ENCODE measurements around the gene PTK6.
A peak's percentile ranks its signal among the peaks of the same experiment; 100 is the strongest.

The PTK6 gene

DNA sequence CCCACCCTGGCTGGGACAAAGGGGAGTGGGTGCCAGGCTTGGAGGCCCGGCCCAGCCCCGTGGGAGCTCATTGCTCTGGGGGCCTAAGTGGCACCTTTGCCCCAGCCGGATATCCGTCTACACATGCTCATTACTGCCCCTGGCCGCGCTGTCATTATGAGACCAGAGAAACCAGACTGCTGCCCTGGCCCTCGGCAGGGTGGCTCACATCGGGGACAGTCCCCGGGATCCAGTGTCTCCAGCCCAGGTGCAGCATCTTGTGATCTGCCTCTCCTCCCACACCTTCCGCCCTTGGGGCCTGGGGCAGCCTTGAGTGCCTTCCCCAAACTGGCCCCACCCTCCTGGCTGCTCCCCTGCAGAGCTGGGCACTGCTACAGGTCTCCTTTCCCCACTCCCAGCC lies 5.5 kb upstream of the PTK6 start:
- DNase-seq = no peak

DNA sequence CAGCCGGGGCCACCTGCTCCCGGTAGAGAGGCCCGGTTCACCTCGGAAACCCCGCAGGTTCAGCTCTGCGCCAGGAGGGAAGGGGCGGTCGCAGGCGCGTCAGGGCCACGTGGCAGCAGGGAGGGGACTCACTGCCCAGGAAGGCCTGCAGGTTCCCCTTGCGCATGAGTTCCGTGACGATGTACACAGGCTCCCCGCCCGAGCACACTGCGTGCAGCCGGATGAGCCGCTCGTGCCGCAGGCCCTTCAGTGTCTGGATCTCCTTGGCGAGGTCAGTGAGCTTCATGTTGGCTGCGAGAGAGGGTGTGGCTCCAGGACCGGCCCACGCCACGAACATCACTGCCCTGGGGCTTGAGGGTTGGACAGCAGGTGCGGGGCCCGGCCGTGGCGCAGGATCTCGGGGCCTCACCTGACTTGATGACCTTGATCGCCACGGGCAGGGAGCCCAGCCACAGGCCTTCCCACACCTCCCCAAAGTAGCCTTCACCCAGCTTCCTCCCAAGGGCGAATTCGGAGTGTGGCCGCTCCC lies 4.9 kb upstream of the PTK6 start:
- no peak for DNase-seq

DNA sequence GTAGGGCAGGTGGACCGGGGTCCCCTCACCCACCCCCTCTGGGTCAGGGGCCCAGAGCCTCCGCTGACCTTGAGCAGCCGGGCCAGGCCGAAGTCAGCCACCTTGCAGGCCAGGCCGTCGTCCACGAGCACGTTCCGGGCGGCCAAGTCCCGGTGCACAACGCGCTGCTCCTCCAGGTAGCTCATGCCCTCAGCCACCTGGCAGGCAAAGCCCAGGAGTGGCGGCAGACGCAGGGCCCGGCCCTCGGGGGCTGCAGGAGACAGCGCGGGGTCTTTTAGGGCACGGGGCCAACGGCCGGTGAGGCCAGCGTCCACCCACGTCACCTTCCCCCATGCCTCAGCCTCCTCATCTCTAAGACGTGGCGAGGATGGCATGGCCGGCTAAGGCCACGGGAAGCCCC lies 4.2 kb upstream of the PTK6 start:
- no peak for DNase-seq

DNA sequence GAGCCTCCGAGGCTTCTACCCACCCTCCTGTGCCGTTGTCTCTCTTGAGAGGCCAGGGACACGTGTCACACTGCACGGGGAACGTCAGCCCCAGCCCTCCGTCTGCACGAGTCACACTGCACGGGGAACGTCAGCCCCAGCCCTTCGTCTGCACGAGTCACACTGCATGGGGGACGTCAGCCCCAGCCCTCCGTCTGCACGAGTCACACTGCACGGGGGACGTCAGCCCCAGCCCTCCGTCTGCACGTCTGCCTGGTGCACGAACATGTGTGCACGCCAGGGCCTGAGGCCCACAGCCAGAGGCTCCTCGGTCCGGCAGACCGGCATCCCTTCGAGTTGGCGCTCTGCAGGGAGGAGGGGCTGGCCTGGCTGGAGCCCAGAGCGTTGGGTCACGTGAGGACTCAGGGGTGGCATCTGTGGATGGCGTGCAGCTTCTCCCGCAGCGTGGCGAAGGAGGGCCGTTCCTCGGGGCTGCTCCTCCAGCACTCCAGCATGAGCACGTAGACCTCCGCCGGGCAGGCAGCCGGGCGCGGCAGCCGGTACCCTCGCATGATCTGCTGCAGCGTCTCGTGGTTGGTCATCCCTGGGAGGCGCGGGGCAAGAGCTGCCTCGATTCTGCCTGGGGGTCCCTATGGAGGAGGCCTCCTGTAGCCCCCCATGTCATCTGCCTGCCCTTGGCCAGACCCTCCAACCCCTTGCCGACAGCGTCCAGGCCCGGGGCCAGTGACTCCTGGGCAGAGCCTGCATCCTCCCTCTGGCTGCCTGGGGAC lies 3.4 kb upstream of the PTK6 start:
- peak in 1 of 2 donors; percentile 37 for DNase-seq

DNA sequence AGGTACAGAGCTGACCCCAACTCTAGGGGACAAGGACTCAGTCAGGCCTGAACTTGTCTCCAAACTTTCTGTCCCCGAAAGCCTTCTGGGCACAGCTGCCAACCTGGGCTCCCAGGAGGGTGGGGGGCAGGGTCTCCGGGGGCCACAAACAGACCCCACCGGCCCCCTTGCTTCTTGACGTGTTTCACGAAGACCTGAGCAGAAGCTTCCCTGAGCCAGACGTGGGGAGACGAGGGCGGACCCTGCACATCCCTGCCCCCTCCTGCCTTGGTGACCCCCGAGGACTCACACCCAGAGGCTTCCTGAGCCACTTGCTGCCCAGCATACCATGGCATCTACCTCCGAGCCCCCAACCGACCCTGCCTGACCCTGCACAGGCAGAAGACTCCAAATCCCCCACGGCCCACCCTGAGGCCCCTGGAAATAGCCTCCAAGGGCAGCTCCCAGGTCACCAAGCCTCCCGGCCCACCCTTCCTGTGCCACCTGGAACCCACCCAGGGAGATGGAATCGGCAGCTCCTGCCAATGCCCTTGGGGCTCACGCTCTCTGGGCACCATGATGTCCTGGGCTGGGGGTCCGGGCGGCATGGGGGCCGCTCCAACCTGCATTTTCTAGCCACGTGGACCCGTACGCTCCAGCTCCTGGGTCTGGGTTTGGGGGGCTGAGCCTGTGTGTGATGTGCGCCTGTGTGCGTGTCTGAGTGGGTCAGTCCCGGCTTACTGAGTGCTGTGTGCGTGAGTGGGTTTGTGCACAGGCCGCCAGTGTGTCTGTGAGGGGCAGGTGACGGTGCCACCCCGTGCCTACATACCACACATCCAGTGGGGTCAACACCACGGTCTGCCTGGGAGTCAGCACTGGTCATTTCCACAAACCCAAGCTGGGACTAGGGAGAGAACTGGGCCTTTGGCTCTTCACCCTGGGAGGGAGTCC lies 2.5 kb upstream of the PTK6 start:
- DNase-seq = no peak

DNA sequence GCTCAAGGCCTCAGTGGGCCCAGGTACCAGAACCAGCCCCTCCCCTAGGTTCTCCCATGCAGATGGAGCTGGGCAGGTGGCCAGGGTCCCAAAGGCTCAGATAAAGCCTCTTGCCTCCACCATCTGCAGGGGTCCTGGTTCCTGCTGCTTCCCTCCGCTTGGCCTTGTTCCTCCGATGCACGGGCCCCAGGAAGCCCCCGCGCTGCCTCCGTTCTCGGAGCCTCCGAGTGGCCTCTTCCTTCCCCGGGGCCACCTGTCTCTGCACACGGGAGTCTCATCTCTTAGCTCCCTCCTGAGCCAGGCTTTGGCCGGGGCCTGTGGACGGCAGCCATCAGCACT lies 1.9 kb upstream of the PTK6 start:
- no peak for DNase-seq

DNA sequence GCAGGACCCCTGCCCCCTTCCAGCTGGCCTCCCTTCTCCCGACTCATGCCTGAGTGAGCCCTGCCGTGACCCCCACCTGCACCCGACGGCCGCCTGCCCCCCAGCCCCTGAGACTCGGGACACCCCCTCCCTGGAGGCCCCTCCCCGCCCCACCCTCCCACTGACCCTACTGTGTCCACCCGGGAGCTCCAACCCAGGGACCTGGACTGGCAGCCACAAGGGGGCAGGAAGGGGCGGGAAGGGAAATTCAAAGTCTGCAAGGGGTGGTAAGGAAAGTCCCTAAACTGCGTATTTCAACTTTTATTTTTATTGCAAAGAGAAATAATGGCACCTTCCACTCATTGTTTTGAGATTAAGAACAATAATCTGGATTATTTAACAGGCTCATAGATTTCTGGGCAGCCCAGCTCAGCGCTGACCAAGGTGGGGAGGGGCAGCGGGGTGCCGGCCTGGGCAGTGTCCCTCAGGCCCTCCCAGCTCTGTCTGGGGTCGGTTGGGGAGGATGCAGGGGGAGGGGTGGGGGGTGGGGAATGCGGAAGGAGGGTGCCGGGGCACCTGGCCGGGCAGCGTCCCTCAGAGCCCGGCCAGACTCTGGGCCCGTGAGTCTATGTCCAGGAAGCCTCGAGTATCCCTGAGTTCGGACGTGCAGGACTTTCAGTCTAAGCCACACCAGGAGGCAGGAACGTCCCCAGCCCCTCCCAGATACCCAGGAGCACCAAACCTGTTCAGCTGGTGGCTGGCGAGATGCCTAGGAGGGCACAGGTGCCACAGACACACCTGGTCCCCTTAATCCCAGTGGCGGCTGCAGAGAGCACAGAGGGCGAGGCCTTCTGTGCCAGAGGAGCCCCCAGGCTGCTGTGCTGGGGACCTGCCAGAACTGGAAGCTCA lies 1.3 kb upstream of the PTK6 start:
- no peak for DNase-seq

DNA sequence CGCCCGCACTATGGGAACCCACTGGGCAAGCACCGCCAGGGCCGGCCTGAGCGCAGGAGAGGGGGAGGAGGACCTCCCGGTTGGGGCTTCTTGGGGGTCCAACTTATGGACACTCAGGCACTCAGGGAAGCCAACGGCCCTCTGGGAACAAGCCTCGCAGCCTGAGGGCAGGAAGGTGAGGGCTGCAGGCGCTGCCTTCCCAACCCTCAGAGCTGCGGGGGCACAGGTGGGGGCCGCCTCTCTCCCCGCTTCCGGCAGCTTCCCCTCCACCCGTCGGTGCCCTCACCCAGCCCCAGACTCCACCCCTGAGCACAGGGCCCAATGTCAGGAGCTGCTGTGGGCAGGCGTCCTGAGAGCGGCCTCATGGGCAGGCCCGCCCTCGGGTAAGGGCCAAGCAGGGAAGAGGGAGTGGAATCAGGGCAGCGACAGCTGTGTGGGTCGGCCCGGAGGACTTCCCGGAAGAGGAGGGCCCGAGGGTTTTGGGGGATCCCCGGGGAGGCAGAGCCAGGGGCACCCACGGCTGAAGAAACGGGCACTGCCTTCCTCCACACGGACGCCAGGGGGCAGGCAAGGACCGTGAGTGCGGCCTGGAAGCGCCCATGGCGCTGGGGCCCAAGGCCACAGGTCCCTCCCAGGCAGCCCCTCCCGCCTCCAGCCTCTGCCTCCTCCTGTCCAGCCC lies 488 bp upstream of the PTK6 start:
- DNase-seq = peak; percentile 87 to 93

DNA sequence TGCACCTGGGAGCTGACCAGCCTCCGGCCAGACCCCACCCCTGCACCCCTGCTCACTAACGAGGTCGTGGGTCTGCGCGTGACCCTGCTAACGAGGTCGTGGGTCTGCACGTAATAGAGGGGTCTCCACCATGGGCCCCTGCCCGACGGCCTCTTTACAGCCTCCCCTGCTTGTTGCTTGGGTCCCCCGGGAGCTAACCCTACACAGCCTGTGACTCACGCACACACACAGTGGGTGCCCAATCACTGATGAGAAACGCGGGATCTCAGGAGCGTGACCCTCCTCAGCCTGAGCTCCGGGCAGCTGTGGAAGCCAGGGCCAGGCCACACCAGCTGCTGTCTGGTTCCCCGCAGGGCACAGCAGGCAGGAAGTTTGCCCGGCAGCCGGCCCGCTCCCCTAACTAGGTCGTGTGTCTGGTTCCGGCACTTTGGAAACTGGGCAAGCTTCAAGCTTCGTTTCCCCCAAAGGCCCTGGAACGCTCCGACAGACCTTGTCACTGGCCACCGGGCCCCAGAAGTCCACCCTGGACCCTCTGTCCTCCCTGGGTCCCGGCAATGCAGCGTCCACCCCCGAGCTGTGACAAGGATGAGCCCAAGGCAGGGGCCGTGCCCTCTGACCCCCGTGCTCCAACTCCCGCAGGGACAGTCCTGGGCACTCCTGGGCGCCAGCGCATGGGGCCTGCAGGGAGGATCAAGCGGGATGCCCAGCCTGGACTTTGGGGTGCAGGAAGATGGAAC lies 767 bp downstream of the PTK6 start:
- DNase-seq = no peak

DNA sequence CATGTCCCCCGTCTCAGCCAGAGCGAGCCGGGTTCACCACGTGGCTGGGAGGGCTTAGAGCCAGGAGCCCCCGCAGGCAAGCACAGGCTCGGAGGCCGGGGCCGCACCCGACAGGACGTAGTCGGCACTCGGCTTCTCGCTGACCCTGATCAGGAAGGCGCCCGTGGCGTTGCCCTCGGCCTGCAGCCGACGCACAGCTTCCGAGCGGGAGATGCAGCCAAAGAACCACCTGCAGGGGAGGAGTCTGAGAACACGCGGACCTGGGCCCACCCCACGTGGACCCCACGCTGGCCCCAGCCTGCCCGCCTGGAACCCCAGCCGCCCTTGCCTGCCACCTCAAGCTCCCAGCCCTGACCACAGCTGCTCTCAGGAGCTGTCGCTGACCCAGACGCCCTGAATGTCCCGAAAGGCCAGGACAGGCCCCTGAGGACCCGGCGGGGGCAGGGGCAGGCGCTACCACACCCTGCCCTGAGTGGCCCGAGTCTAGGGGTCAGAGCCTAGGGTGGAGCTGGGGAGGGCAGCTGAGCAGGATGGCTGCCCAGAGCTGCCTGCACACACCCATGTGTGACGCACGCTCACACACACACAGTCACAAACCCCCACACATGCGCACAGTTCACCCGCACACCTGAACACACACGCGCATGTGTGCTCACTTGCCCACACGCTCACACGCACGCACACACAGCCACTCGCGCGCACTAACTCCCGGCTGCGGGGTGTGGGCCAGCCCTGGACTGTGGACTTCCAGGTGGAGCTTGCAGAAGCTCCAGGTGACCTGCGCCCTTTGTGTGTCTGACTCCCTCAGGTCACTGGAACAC lies 2.1 kb downstream of the PTK6 start:
- no peak for DNase-seq

DNA sequence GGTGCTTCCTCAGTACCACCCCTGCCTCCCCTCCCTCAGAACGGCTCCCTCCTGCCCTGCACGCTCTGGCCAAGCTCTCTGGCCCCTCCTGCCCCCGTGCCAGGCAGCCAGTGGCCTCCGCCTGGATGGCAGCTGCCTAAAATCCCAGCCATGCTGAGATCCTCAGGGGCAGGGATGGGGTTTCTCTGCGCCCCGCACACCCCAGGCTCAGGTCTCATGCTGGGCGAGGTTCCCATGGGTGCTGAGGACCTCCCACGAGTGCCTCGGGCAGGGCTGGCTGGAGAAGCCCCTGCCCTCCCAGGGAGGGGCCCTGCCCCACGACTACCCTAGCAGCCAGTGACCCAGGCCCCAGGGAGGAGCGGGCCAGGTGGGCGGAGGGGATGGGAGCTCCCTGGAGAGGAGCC lies 2.7 kb downstream of the PTK6 start:
- no peak for DNase-seq

DNA sequence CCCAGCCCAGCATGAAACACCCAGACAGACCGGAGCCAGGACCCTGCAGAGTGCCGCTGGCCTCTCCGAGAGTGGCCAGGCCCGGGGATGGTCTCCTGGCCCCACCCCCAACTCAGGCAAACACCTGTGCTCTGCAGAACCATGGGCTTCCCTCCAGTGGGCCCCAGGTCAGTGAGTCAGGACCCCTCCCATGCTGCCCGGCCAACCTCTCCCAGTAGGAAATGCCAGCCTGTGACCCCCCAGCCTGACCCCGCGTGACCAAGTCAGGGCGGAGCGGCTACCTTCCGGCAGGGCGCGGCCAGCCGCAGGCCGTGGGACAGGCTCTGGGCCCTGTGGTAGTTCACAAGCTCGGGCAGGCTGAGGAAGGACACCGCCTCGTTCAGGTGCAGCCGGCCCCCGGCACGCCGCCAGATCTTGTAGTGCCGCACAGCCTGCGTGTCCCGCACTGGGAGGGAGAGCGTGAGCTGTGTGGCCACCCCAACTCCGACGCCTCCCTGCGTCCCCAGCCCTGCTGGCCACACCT lies 3.2 kb downstream of the PTK6 start:
- no peak for DNase-seq

DNA sequence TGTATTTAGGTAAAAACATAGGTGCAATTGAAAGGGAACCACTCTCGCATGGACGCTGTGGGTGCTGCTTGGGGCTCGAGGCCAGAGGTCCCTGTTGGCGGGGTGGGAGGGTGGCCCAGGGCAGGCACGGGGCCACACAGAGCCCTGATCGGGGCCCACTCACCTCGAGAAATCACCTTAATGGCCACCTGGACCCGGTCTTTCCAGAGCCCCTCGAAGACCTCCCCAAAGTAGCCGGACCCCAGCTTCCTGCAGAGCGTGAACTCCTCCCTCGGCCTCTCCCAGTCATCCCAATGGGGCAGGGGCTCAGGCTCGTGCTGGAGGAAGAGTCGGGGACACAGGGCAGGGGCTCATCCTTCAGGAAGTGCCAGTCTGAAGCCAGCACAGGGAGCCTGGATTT lies 3.8 kb downstream of the PTK6 start:
- no peak for DNase-seq

DNA sequence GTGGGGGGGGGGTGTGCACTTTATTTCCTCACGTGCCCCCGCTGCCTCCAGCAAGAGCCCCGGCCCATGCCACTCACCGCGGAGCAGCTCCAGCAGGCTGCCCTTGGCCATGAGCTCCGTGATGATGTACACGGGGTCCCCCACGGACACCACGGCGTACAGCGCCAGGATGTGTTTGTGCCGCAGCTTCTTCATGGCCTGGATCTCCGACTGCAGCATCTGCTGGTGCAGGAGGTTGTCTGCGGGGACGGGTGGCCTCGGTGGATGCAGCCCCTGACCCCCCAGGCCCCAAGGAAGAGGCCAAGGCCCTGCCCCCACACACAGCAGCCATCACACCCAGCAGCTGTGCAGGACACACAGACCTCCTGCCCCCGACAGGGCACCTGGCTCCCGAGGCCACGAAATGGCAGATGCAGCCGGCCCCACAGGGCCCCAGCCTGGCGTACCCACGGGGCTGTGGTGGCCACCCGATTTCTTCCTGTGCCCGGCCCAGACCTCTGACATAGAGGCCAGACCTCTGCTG lies 4.7 kb downstream of the PTK6 start:
- DNase-seq = no peak

DNA sequence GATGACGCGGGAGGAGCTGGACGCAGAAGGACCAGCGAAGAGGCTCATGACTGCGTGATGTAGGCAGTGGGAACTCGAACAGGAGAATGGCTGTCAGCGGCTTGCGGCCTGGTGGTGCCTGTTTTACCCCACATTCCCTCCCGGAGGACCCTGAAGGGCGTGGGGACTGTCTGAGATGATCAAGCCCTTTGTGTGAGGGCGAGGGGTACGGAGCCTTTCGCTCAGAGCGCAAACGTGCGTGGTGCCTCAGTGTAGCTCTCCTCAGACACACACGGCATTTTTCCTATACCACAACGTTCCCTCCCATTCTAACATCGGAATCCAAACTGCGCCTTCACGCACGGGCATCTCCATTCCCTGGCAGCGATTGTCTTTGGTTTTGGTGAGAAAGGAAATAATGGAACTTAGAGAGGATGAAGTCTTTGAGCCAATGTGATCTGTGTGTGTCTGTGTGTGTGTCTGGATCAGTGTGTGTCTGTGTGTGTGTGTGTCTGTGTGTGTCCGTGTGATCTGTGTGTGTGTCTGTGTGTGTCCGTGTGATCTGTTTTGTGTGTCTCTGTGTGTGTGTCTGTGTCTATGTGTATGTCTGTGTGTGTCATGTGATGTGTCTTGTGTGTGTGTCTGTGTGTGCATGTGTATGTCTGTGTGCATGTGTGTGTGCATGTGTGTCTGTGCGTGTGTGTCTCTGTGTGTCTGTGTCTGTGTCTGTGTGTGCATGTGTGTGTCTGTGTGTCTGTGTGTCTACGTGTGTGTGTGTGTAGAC lies 5.3 kb downstream of the PTK6 start:
- no peak for DNase-seq

DNA sequence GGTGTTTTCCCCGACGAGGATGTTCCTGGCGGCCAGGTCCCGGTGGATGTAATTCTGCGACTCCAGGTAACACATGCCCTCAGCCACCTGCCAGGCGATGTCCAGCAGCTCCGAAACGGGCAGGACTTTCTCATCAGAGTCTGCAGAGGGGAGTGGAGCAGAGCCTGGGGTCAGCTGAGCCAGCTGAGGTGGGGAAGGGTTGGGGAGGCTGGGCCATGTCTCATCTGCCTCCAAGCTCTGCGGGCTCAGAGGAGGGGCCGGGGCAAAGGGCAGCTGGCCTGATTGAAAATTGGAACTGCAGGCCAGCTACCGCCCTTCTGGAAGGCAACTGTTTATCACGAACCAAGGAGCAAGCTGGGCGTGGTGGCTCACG lies 6.4 kb downstream of the PTK6 start:
- DNase-seq = no peak

DNA sequence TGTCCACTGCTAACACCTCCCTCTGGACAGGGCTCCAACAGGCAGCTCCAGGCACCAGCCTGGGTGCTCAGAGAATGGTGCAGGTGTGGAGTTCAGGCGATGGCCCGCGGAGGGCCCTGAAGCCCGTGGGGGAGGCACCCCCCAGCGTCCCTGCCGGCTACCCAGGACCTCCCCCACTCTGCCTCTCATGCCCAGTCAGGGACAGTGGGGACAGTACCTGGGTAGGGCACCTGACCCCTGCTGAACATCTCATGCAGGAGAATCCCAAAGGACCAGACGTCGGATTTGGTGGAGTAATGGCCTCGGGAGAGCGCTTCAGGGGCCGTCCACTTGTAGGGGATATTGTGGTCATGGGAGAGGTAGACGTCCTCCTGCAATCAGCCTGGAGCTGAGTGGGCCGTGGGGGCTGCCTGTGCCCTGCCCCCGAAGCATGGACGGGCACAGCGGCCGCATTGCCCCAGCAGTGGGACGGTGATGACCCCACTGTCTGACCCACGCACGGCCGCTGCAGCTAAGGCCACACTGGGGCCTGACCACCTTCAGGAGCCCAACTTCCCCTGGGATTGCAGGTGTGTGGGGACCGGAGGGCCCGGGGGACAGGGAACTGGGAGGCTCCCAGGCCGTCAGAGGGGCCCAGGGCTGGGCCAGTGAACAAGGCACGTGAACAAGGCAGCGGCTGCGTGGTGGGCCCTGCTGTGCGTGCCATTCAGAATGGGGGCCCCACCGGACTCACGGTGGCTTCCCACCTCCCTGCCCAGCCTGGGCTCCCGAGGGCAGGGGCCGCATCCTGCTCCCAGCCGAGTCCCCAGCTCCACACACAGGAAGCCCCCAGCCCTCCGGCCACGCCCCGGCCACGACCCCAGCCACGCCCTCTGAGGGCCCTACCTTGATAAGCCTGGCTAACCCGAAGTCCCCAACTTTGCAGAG lies 7.1 kb downstream of the PTK6 start:
- DNase-seq = no peak

DNA sequence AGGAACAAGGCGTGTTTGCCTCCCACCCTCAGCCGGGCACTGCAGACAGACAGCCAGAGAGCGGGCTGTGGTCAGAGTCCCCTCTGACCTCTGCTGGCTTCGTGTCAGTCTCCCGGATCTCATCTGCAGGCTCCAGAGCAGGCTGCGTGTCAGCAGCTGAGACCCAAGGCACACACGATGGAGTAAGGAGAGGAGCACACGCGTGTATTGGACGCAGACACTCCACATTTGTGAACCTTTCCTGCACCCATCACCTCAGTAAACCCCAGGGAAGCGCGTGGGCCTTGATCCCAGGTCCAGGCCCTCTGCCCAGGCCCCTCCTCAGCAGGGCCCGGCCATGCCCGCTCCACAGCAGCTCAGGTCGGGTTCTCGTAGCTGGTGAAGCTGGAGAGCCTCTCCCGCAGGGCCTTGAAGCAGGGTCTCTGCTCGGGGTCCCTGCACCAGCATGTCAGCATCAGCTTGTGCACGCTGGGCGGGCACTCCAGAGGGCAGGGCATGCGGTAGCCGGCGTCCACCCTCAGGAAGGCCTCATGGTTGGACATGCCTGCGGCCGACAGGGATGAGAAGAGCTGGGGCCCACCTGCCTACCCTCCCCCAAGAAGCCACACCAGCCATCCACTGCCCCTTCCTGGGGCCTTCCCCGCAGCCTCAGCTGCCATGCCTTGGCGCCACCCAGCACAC lies 7.9 kb downstream of the PTK6 start:
- no peak for DNase-seq

Data from bone marrow (tissue), 2 donors.